ENCODE results near the gene HDHD5. TPM values are rescaled to one million over a fixed set of nuclear protein-coding genes. Genes with fewer than 3 reads are reported as not detected.

HDHD5 gene
- total RNA-seq, 4 donors from 2014 or later, result 7.4 to 43.0 (median 28.9) TPM

DNA sequence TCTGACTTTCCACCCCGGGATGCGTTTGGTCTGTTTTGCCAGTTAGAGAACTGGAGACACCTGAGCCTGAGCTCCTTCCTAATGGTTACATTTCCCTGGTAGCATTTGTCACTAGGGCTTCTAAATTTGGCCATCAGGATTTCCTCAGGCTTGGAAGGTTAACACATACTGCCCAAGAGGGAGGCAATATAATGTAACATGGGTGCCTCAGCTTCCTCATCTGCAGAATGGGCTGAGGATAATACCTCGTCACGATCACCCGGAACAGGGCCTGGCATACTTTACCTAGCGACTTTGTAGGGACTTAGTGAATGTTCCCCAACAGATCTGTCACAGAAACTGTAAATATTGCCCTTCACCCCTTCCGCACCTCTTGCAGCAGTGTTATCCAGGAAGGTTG is 63.0 kb downstream of the HDHD5 start:
- H3K27me3 ChIP-seq, result no peaks in the 10 kb centered on the region
- no peaks in the 10 kb centered on the region for H3K36me3 ChIP-seq
- intact Hi-C loops (cut with DNase I; ENCODE audit: low total_unique reads), result no loop called here
- H3K4me1 ChIP-seq, result no peaks in the 10 kb centered on the region
- TF ChIP-seq, protein P1, sequence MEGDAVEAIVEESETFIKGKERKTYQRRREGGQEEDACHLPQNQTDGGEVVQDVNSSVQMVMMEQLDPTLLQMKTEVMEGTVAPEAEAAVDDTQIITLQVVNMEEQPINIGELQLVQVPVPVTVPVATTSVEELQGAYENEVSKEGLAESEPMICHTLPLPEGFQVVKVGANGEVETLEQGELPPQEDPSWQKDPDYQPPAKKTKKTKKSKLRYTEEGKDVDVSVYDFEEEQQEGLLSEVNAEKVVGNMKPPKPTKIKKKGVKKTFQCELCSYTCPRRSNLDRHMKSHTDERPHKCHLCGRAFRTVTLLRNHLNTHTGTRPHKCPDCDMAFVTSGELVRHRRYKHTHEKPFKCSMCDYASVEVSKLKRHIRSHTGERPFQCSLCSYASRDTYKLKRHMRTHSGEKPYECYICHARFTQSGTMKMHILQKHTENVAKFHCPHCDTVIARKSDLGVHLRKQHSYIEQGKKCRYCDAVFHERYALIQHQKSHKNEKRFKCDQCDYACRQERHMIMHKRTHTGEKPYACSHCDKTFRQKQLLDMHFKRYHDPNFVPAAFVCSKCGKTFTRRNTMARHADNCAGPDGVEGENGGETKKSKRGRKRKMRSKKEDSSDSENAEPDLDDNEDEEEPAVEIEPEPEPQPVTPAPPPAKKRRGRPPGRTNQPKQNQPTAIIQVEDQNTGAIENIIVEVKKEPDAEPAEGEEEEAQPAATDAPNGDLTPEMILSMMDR (IDR thresholded peaks at IDR 0.05), result no peak
- TF ChIP-seq POLR2A (IDR thresholded peaks at IDR 0.05), result no peak
- H3K9me3 ChIP-seq, result no peaks in the 10 kb centered on the region
- H3K27ac ChIP-seq, result no peak overlapping the region
- H3K4me3 ChIP-seq, result no peak overlapping the region
- no peak for DNase-seq

DNA sequence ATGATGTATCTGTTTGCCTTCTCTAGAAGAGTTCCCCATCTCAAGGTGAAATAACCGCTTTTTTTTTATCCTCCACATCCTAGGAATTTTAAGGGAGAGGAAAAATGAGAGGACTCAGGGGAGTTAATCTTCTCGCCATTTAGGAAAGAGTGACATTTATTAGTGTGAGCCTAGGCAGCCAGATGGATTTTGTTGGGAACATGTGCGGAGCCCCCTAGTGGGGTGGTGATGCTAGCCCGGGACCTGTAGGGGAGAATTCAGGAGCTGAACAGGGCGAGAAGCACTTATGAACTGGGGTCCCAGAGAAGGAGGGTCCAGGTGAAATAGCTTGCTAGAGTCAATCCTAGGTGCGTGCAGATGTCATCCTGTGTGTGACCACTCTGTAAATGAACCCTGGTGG is 63.5 kb downstream of the HDHD5 start:
- Histone ChIP-seq H3K27me3 (no peaks in the 10 kb centered on the region), H3K27ac (no peak overlapping the region), H3K4me1 (no peaks in the 10 kb centered on the region), H3K9me3 (no peaks in the 10 kb centered on the region), H3K4me3 (no peak overlapping the region), H3K36me3 (no peaks in the 10 kb centered on the region)
- TF ChIP-seq, protein P1 (IDR thresholded peaks at IDR 0.05), result no peak
- no peak for TF ChIP-seq POLR2A (IDR thresholded peaks at IDR 0.05)
- intact Hi-C loops (cut with DNase I; ENCODE audit: low total_unique reads), result no loop called here
- DNase-seq, result no peak

DNA sequence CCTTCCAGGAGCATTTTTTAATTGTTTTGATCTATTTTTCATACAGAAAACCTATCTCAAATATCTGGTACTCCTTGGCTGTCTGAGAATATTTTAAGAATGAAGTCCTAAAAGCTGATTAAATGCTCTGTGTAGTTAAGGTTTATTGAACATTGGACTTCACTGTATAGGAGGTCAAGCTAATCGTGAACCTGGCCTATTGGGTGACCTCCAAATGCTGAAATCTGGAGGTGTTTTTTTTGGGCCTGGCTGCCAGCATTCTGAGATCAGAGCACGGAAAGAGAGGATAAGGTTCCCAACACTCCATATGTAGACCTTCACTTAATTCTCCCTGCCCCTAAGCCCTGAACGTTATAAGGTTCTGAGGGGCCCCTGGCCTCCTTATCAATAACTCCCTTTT is 66.0 kb downstream of the HDHD5 start:
- no peaks in the 10 kb centered on the region for H3K27me3 ChIP-seq
- no peak overlapping the region for H3K27ac ChIP-seq
- intact Hi-C loops (cut with DNase I; ENCODE audit: low total_unique reads), result no loop called here
- no peak for DNase-seq
- H3K36me3 ChIP-seq, result no peaks in the 10 kb centered on the region
- H3K4me3 ChIP-seq, result no peak overlapping the region
- H3K4me1 ChIP-seq, result no peaks in the 10 kb centered on the region
- no peaks in the 10 kb centered on the region for H3K9me3 ChIP-seq
- TF ChIP-seq, protein P1 (IDR thresholded peaks at IDR 0.05), result no peak
- no peak for TF ChIP-seq POLR2A (IDR thresholded peaks at IDR 0.05)

GRCh38 chr22:17091851-17092250 is 67.2 kb downstream of the HDHD5 start:
- Histone ChIP-seq H3K36me3 (no peaks in the 10 kb centered on the region), H3K27me3 (no peaks in the 10 kb centered on the region), H3K9me3 (no peaks in the 10 kb centered on the region), H3K4me1 (no peaks in the 10 kb centered on the region), H3K4me3 (no peak overlapping the region), H3K27ac (no peak overlapping the region)
- no peak for TF ChIP-seq POLR2A (IDR thresholded peaks at IDR 0.05)
- TF ChIP-seq, protein P1 (IDR thresholded peaks at IDR 0.05), result no peak
- intact Hi-C loops (cut with DNase I; ENCODE audit: low total_unique reads), result no loop called here
- DNase-seq, result no peak

DNA sequence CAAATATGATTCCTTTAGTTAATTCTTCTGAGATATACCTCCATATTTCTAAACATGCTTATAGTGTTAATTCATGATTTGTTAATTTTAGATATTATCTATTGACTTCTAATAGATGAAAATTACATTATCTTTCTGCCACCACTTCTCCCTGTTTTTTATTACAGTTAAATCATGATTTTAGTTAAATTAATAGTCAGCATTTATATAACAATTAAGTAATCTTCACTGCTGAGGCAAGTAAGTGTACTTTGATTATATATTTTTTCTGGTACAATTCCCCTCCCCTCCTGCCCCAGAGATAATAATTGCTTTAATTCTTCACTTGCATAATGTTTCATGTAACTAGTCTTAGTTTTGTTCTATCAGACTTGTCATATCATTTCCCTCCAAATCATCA is 68.5 kb downstream of the HDHD5 start:
- no peaks in the 10 kb centered on the region for H3K27me3 ChIP-seq
- peaks cover 0 to 8% of the 10 kb centered on the region in 2 donors for H3K4me1 ChIP-seq
- no peak overlapping the region for H3K4me3 ChIP-seq
- no peaks in the 10 kb centered on the region for H3K9me3 ChIP-seq
- no peaks in the 10 kb centered on the region for H3K36me3 ChIP-seq
- TF ChIP-seq POLR2A (IDR thresholded peaks at IDR 0.05), result no peak
- TF ChIP-seq, protein P1 (IDR thresholded peaks at IDR 0.05), result no peak
- H3K27ac ChIP-seq, result no peak overlapping the region
- no peak for DNase-seq
- intact Hi-C loops (cut with DNase I; ENCODE audit: low total_unique reads), result no loop called here

Other genes with a start within 250 kb of the HDHD5 start
- gene GAB4, start 151.1 kb downstream of the HDHD5 start, total RNA-seq, result under 1 TPM in 1 of 4 donors, not detected in 3; 0.14 TPM
- 10 to 100 TPM in 1 of 4 donors, 1 to 10 TPM in 3; 2.6 to 19.3 (median 6.2) TPM for gene IL17RA, start 74.3 kb downstream of the HDHD5 start, total RNA-seq
- gene TMEM121B, start 37.9 kb downstream of the HDHD5 start, total RNA-seq, result under 1 TPM in 3 of 4 donors, not detected in 1; 0.26 to 0.49 (median 0.35) TPM
- gene ADA2, start 60.2 kb upstream of the HDHD5 start, total RNA-seq, result 10 to 100 TPM in 2 of 4 donors, 1 to 10 TPM in 1, under 1 TPM in 1; 0.29 to 14.3 (median 8.2) TPM
- 1 to 10 TPM in 3 of 4 donors, under 1 TPM in 1; under 0.01 to 6.3 (median 3.8) TPM for gene CECR2, start 210.2 kb upstream of the HDHD5 start, total RNA-seq

Measured in uterus (tissue), 4 donors.